B cell (primary cell): ENCODE results near the gene ATP9B.

Experiments used
- EZH2 ChIP-seq: IDR thresholded peaks from 2 replicates; pipeline ENCODE4 v1.6.1; 2012; ENCODE audit warnings: borderline replicate concordance, low read depth, mild to moderate bottlenecking, moderate library complexity, low read length; ENCODE audit not compliant: insufficient read depth, poor library complexity, severe bottlenecking
- TF ChIP-seq, protein P1 (sequence below): fragments of 200-600 bp; IDR thresholded peaks from one replicate; pipeline ENCODE4 v1.8.0; 2022; ENCODE audit warnings: antibody characterized with exemption, mild to moderate bottlenecking

DNA sequence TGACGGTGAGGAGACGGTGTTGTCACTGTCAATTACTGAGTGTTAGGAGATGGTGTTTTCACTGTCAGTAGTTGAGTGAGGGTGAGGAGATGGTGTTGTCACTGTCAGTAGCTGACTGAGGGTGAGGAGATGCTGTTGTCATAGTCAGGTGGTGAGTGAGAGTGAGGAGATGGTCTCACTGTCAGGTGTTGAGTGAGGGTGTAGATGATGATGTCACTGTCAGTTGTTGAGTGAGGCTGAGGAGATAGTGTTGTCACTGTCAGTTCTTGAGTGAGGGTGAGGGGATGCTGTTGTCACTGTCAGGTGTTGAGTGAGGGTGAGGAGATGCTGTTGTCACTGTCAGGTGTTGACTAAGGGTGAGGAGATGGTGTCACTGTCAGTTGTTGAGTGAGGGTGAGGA, 3.4 kb upstream of the ATP9B start:
- TF ChIP-seq, protein P1, sequence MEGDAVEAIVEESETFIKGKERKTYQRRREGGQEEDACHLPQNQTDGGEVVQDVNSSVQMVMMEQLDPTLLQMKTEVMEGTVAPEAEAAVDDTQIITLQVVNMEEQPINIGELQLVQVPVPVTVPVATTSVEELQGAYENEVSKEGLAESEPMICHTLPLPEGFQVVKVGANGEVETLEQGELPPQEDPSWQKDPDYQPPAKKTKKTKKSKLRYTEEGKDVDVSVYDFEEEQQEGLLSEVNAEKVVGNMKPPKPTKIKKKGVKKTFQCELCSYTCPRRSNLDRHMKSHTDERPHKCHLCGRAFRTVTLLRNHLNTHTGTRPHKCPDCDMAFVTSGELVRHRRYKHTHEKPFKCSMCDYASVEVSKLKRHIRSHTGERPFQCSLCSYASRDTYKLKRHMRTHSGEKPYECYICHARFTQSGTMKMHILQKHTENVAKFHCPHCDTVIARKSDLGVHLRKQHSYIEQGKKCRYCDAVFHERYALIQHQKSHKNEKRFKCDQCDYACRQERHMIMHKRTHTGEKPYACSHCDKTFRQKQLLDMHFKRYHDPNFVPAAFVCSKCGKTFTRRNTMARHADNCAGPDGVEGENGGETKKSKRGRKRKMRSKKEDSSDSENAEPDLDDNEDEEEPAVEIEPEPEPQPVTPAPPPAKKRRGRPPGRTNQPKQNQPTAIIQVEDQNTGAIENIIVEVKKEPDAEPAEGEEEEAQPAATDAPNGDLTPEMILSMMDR = no peak
- no peak for TF ChIP-seq EZH2
